ENCODE measurements around the gene TANC1.

Gene TANC1

GRCh38 chr2:159215116-159215515 lies 246.7 kb downstream of the TANC1 start:
- DNase-seq (ENCODE audit: low spot score) = no peak

DNA sequence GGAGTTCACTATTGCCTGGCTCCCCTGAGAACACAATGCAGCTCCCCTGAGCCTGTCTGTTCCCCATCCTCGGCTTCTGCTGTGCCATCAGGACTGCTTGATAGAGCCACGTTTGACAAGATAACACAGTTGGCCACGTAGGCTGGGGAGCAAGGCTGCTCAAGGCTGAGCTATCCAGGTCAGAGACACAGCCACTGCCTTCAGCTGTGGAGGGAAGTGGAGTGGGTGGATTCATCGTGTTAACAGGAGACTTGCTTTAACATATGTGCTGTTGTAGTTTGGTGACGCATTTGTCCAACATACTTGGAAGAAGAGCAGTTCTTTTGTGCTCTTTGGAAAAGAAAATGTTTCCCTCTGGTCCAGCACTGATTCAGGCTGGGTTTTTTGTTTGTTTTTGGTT lies 249.2 kb downstream of the TANC1 start:
- DNase-seq (ENCODE audit: low spot score) = no peak
- TF ChIP-seq CTCF (IDR thresholded peaks at IDR 0.05; ENCODE audit: extremely low read depth, insufficient read depth, missing control alignments) = no peak
- in situ Hi-C loops (cut with MboI; ENCODE audit: low pct_unique_long_range_greater_than_20kb, low sequenced_read_pairs, unreplicated experiment) = no loop called here

More at GRCh38 chr2:159215116-159215515, 246.7 kb downstream of the TANC1 start:
- in situ Hi-C loops (cut with MboI; ENCODE audit: low pct_unique_long_range_greater_than_20kb, low sequenced_read_pairs, unreplicated experiment) = no loop called here
- no peak for TF ChIP-seq CTCF (IDR thresholded peaks at IDR 0.05; ENCODE audit: extremely low read depth, insufficient read depth, missing control alignments)

DNA sequence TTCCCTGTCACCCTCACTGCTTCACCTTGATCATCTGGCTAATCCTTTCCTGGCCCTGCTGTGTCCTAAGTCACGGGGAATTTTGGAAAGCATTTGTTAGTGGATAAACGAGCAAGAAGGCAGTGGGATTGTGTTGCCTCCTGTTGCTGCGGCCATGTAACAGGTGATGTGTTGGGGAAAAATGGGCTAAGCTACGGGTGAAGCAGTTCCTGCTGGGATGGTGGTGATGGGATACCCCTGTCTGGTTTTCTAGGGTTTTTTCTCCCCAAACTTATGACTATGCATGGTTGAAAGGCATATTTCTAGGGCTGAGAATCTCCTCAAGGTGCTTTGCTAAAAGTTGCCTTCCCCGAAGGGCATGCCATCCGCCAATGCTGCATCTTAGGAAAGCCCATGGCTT lies 249.9 kb downstream of the TANC1 start:
- TF ChIP-seq CTCF (IDR thresholded peaks at IDR 0.05; ENCODE audit: extremely low read depth, insufficient read depth, missing control alignments) = no peak
- in situ Hi-C loops (cut with MboI; ENCODE audit: low pct_unique_long_range_greater_than_20kb, low sequenced_read_pairs, unreplicated experiment) = no loop called here
- no peak for DNase-seq (ENCODE audit: low spot score)

- in situ Hi-C loops (cut with MboI; ENCODE audit: low pct_unique_long_range_greater_than_20kb, low sequenced_read_pairs, unreplicated experiment) = no loop called here
- no peak for TF ChIP-seq CTCF (IDR thresholded peaks at IDR 0.05; ENCODE audit: extremely low read depth, insufficient read depth, missing control alignments)
- DNase-seq (ENCODE audit: low spot score) = no peak
These were observed 251.1 kb downstream of the TANC1 start for GRCh38 chr2:159219394-159219998.

DNA sequence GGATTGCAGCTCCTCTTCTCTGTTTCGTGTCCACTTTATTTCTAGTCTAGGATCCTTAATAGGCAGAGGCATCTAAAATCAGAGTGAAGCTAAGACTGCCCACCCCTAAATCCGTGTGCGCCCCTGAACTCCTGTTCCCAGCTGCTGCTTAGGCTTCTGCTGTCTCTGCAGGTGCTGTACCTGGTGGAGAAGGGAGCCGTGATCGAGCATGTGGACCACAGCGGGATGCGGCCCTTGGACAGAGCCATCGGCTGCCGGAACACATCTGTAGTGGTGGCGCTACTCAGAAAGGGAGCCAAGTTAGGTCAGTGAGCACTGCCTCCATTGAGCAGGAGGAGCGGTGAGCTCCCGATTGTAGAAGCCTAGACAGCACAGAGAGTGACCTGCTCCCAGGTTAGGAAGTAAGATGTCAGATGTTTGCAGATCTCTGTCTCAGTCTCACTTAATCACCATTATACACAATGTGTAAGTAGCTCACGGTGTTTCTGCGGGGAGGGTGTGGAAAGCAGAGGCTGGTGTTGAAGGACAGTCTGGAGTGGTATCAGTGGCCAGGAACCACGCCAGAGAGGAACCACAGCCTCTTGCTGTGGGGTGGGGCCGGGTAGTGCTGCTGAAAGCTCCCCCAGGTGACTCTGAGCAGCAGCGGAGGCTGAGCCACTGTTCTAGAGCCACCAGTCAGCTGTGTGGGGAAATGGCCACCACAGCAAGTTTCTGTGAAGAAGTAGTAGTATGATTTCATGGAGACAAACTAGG lies 255.8 kb downstream of the TANC1 start:
- DNase-seq (ENCODE audit: low spot score) = no peak
- in situ Hi-C loops (cut with MboI; ENCODE audit: low pct_unique_long_range_greater_than_20kb, low sequenced_read_pairs, unreplicated experiment) = no loop called here
- TF ChIP-seq CTCF (IDR thresholded peaks at IDR 0.05; ENCODE audit: extremely low read depth, insufficient read depth, missing control alignments) = no peak

- in situ Hi-C loops (cut with MboI; ENCODE audit: low pct_unique_long_range_greater_than_20kb, low sequenced_read_pairs, unreplicated experiment) = no loop called here
- DNase-seq (ENCODE audit: low spot score) = no peak
- no peak for TF ChIP-seq CTCF (IDR thresholded peaks at IDR 0.05; ENCODE audit: extremely low read depth, insufficient read depth, missing control alignments)
These were observed 256.9 kb downstream of the TANC1 start for GRCh38 chr2:159225025-159226016.
